ENCODE data around the gene MYLK2. TPM values are rescaled to one million over a fixed set of nuclear protein-coding genes. Genes with fewer than 3 reads are reported as not detected.

Gene MYLK2
- total and polyA plus RNA-seq, 2 donors (not counting 1 experiment from before 2014, with no cell fraction given) = under 0.01 TPM; not detected in 1

GRCh38 chr20:31856516-31856915 is 37.4 kb downstream of the MYLK2 start:
- H2AFZ ChIP-seq (ENCODE audit: low read length) = no peak overlapping the region
- no peak for TF ChIP-seq CTCF (conservative IDR thresholded peaks at IDR 0.05 in 1 of 2, IDR thresholded peaks at IDR 0.05 in 1 of 2; ENCODE audit: low read depth in 1 of 2, low read length in 2 of 2)
- TF ChIP-seq EZH2 (IDR thresholded peaks at IDR 0.05; ENCODE audit: low read length, missing control alignments) = no peak
- no peak overlapping the region for H3K4me2 ChIP-seq (ENCODE audit: extremely low read depth, insufficient read depth, low read length)
- peaks cover 54% of the 10 kb centered on the region for H3K27me3 ChIP-seq (ENCODE audit: control insufficient read depth, insufficient read depth, low read length)
- H3K27ac ChIP-seq (ENCODE audit: insufficient read depth, low read length) = no peak overlapping the region
- H3K4me3 ChIP-seq (replicated peaks in 1 of 4; ENCODE audit: control extremely low read depth in 1 of 4, insufficient read depth in 1 of 4, low read depth in 3 of 4, low read length in 4 of 4) = no peak overlapping the region
- no peaks in the 10 kb centered on the region for H4K20me1 ChIP-seq (ENCODE audit: control insufficient read depth, extremely low read depth, insufficient read depth, low read length)
- H3K9ac ChIP-seq (ENCODE audit: insufficient read depth, low read length) = no peak overlapping the region
- H3K4me1 ChIP-seq (ENCODE audit: control insufficient read depth, extremely low read depth, insufficient read depth, low read length) = no peaks in the 10 kb centered on the region
- DNase-seq (ENCODE audit: low read depth in 2 of 2) = no peak
- no peaks in the 10 kb centered on the region for H3K36me3 ChIP-seq (ENCODE audit: control insufficient read depth, insufficient read depth, low read length)
- H3K79me2 ChIP-seq (ENCODE audit: control insufficient read depth, insufficient read depth, low read length) = no peaks in the 10 kb centered on the region
- H3K9me3 ChIP-seq (ENCODE audit: control insufficient read depth, insufficient read depth, low read depth, low read length) = no peaks in the 10 kb centered on the region

- no peak for TF ChIP-seq EZH2 (IDR thresholded peaks at IDR 0.05; ENCODE audit: low read length, missing control alignments)
- no peak for TF ChIP-seq CTCF (conservative IDR thresholded peaks at IDR 0.05 in 1 of 2, IDR thresholded peaks at IDR 0.05 in 1 of 2; ENCODE audit: low read depth in 1 of 2, low read length in 2 of 2)
- no peak for DNase-seq (ENCODE audit: low read depth in 2 of 2)
- Histone ChIP-seq H3K4me1 (ENCODE audit: control insufficient read depth, extremely low read depth, insufficient read depth, low read length) (no peaks in the 10 kb centered on the region), H3K36me3 (ENCODE audit: control insufficient read depth, insufficient read depth, low read length) (no peaks in the 10 kb centered on the region), H3K27ac (ENCODE audit: insufficient read depth, low read length) (no peak overlapping the region), H3K4me2 (ENCODE audit: extremely low read depth, insufficient read depth, low read length) (no peak overlapping the region), H3K4me3 (replicated peaks in 1 of 4; ENCODE audit: control extremely low read depth in 1 of 4, insufficient read depth in 1 of 4, low read depth in 3 of 4, low read length in 4 of 4) (no peak overlapping the region), H3K9ac (ENCODE audit: insufficient read depth, low read length) (no peak overlapping the region), H4K20me1 (ENCODE audit: control insufficient read depth, extremely low read depth, insufficient read depth, low read length) (no peaks in the 10 kb centered on the region), H2AFZ (ENCODE audit: low read length) (no peak overlapping the region), H3K9me3 (ENCODE audit: control insufficient read depth, insufficient read depth, low read depth, low read length) (no peaks in the 10 kb centered on the region), H3K79me2 (ENCODE audit: control insufficient read depth, insufficient read depth, low read length) (no peaks in the 10 kb centered on the region), H3K27me3 (ENCODE audit: control insufficient read depth, insufficient read depth, low read length) (peaks cover 60% of the 10 kb centered on the region)
Observed at GRCh38 chr20:31857861-31858759, 39.0 kb downstream of the MYLK2 start.

GRCh38 chr20:31858760-31859083 is 39.6 kb downstream of the MYLK2 start:
- TF ChIP-seq CTCF (conservative IDR thresholded peaks at IDR 0.05 in 1 of 2, IDR thresholded peaks at IDR 0.05 in 1 of 2; ENCODE audit: low read depth in 1 of 2, low read length in 2 of 2) = no peak
- no peak for TF ChIP-seq EZH2 (IDR thresholded peaks at IDR 0.05; ENCODE audit: low read length, missing control alignments)
- no peaks in the 10 kb centered on the region for H3K9me3 ChIP-seq (ENCODE audit: control insufficient read depth, insufficient read depth, low read depth, low read length)
- no peaks in the 10 kb centered on the region for H4K20me1 ChIP-seq (ENCODE audit: control insufficient read depth, extremely low read depth, insufficient read depth, low read length)
- H3K4me1 ChIP-seq (ENCODE audit: control insufficient read depth, extremely low read depth, insufficient read depth, low read length) = no peaks in the 10 kb centered on the region
- H3K4me3 ChIP-seq (replicated peaks in 1 of 4; ENCODE audit: control extremely low read depth in 1 of 4, insufficient read depth in 1 of 4, low read depth in 3 of 4, low read length in 4 of 4) = no peak overlapping the region
- peaks cover 58% of the 10 kb centered on the region for H3K27me3 ChIP-seq (ENCODE audit: control insufficient read depth, insufficient read depth, low read length)
- no peak for DNase-seq (ENCODE audit: low read depth in 2 of 2)
- H2AFZ ChIP-seq (ENCODE audit: low read length) = no peak overlapping the region
- H3K36me3 ChIP-seq (ENCODE audit: control insufficient read depth, insufficient read depth, low read length) = no peaks in the 10 kb centered on the region
- H3K79me2 ChIP-seq (ENCODE audit: control insufficient read depth, insufficient read depth, low read length) = no peaks in the 10 kb centered on the region
- H3K9ac ChIP-seq (ENCODE audit: insufficient read depth, low read length) = no peak overlapping the region
- H3K4me2 ChIP-seq (ENCODE audit: extremely low read depth, insufficient read depth, low read length) = no peak overlapping the region
- H3K27ac ChIP-seq (ENCODE audit: insufficient read depth, low read length) = no peak overlapping the region
